Kidney capillary endothelial cell (primary cell): Measurements from ENCODE around the gene SH3PXD2B.
"Not testable (repeated sequence)": the region's sequence is repeated elsewhere in the genome, so short reads cannot be mapped to it uniquely, and the experiment has no call there.

Experiments used
- DNase-seq: peaks from one replicate; pipeline ENCODE4 v3.0.0-alpha.2; 2018; ENCODE audit warnings: low spot score

Gene SH3PXD2B

GRCh38 chr5:172336676-172337285 lies 117.5 kb downstream of the SH3PXD2B start:
- DNase-seq = no peak

- DNase-seq = no peak
Measured at GRCh38 chr5:172336264-172336663, 118.1 kb downstream of the SH3PXD2B start.

DNA sequence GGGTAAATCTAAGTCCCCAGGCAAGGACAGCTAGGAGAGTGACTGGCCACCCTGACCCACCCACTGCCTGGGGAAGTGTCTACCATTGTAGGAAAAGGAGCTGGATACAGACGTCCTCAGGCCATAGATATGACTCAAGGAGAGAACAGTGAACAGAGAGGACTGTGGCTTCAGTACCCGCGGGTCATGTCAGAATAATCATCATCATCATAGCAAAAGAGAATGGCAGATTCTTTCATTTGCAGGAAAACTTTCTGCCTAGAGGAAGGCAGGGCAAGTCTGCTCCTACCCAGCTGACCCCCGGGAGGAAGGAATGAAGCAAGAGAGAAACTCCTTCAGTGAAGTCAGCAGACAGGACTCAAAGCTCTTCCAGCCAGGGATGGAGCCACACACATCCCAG lies 118.6 kb downstream of the SH3PXD2B start:
- DNase-seq = no peak

DNA sequence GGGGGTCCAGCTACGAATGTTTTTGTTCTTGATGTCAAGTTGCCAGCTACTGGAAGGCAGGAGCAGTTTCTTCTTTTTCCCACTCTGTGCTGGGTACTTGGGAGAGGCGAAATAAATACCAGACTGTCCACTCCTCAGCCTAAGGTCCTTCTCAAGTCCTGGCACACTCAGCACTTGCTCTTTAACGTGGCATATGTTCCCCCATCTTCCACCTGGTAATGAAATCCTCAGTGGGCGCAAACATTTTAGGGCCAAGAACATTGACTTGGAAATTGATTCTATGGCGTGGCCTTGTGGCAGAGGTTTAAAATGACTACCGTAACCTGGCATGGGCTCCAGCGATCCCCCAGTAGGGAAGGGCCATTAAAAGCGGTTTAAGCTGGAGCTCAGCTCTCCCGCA lies 119.7 kb downstream of the SH3PXD2B start:
- no peak for DNase-seq

DNA sequence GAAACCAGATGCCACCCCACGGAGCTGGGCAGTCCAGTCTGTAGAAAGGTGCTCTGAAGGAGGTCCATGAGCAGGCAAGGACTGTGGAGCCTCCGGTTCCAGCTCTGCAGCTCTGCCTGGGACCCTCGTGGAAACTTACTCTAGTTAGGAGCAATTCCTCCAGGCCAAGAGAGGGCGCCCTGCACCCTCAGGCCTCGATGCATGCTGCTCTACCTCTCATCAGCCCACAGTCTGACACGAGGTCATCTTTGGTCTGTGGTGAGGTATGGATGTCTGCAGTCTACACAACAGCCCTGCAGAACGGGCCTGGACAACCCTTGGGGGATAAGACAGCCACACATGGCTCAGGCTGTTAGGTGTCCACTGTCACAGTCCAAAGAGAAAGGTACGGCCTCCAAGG lies 120.1 kb downstream of the SH3PXD2B start:
- no peak for DNase-seq

DNA sequence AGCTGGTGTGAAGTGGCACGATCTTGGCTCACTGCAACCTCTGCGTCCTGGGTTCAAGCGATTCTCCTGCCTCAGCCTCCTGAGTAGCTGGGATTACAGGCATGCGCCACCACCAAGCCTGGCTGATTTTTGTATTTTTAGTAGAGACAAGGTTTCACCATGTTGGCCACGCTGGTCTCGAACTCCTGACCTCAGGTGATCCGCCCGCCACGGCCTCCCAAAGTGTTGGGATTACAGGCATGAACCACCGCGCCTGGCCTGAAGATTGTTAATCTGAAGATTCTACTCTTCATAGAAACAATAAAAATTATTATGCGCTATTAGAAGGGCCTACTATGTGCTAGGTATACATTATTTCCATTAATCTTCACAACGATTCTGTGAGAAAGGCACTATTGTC lies 127.4 kb downstream of the SH3PXD2B start:
- DNase-seq = not testable (repeated sequence)

DNA sequence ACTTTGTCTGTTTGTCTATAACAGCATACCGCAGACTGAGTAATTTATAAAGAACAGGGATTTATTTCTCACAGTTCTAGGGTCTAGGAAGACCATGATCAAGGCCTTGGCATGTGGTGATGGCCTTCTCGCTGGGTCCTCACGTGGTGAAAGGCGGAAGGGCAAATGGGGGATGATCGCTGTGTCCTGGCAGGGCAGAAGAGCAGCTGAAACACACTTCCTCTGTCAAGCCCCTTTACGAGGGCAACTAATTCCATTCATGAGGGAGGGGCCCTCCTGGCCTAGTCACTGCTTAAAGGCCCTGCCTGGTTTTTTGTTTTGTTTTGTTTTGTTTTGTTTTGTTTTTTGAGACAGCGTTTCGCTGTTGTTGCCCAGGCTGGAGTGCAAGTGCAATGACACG lies 128.9 kb downstream of the SH3PXD2B start:
- DNase-seq = no peak

DNA sequence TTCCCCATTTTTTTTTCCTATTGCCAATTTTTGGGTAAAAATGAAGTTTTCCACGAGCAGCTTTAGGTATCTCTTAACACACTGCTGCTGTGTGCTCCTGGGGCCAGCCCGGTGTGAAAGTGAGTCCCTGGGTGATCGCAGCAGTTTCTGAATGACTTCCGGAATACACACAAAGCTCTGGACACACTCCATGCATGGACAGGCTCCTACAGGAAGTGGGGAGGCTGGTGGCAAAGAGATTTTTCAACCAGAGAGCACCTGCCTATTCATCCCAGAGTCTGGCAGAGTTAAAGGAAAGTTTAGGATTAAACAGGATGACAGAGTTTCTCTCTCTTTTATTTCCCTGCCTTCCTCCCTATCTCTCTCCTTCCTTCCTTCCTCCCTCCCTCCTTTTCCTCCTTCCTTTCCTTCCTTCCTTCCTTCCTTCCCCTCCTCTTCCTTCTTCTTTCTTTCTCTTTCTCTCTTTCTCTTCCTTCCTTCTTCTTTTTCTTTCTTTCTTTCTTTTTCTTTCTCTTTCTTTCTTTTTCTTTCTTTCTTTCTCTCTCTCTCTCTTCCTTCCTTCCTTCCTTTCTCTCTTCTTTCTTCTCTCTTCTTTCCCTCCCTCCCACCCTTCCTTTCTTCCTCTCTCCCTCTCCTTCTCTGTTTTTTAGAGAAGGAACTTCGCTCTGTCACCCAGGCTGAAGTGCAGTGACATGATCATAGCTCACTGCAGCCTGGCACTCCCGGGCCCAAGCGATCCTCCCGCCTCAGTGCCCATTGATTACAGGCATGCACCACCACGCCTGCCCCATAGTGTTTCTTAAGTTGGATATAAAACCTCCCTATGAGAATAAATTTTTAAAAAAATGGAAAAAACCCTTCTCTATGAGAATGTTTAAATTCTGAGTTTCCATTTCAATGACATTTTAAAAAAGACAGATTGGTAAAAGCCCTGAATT lies 132.0 kb downstream of the SH3PXD2B start:
- peak; percentile 10 for DNase-seq

GRCh38 chr5:172321593-172321992 lies 132.7 kb downstream of the SH3PXD2B start:
- no peak for DNase-seq

- no peak for DNase-seq
Measured at GRCh38 chr5:172319708-172320441, 134.4 kb downstream of the SH3PXD2B start.

DNA sequence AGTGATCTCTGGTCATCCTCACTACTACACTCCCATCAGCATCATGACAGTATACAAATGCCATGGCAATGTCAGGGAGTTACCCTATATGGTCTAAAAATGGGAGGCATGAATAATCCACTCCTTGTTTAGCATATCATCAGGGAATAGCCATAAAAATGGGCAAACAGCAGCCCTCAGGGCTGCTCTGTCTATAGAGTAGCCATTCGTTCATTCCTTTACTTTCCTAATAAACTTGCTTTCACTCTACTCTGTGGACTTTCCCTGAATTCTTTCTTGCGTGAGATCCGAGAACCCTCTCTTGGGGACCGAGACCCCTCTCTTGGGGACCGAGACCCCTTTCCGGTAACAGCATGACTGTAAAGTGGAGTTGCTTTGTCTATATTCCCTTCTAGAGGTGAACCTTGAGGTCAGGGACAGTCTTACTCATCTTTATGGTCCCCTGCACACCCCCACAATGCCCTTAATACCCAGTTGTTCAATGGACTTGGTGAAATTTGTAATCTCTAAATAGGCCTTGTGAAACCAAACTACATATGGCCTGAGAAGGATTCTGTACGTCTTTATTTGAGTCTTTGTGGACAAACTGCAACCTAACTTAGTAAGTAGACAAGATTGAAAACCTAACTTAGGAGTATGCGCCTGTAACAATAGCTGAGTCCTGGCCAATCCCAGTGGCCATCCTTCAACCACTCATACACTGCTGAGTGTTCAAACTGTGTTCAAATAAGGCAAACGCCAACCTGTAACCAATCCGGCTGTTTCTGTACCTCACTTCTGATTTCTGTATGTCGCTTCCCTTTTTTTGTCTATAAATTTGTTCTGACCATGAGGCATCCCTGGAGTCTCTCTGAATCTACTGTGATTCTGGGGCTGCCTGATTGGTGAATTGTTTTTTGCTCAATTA lies 138.5 kb downstream of the SH3PXD2B start:
- DNase-seq = no peak

GRCh38 chr5:172313915-172314314 lies 140.4 kb downstream of the SH3PXD2B start:
- no peak for DNase-seq

DNA sequence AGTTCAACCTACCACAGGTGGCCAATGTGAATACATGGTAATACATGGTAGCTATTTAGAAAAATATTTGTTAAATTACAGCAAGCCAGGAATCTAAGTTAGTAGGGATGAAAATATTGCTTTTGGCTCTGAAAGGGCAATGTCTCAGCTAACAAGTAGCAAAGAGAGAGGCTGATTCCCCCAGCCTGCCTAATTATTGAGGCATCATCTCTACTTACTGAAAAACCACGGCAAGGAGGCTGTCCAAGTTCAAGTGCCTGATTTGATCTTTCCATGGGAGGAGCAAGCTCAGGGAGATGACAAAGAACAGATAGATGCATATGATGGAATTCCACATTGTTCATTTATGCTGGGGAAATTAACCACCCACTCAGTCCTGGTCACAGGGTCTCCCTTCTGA lies 142.0 kb downstream of the SH3PXD2B start:
- no peak for DNase-seq

DNA sequence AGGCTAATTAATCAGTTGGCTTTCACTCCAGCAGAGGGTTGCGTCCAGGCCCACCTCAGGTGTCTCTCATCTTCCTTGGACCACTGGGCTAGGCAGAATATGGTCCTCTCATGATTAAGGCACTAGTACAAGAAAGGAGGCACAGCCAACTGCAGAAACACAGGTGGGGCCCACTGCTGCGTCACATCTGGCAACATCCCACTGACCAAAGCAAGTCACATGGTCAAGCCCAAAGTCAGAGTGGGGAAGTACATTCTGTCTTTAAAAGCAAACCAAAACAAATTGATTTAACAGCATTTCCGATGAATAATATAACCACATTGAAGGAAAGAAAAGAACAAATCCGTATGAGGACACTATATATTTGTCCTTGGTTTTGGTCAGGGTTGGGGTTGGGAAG lies 142.7 kb downstream of the SH3PXD2B start:
- no peak for DNase-seq

GRCh38 chr5:172311026-172311425 lies 143.3 kb downstream of the SH3PXD2B start:
- no peak for DNase-seq

GRCh38 chr5:172305380-172305779 lies 148.9 kb downstream of the SH3PXD2B start:
- DNase-seq = no peak

GRCh38 chr5:172303572-172304335 lies 150.6 kb downstream of the SH3PXD2B start:
- DNase-seq = no peak

- DNase-seq = no peak
Measured at GRCh38 chr5:172303162-172303561, 151.2 kb downstream of the SH3PXD2B start.

- no peak for DNase-seq
Measured at GRCh38 chr5:172302047-172302710, 152.1 kb downstream of the SH3PXD2B start.

- DNase-seq = no peak
Measured at GRCh38 chr5:172299916-172300439, 154.3 kb downstream of the SH3PXD2B start.
